ENCODE data around the gene PORCN.

DNA sequence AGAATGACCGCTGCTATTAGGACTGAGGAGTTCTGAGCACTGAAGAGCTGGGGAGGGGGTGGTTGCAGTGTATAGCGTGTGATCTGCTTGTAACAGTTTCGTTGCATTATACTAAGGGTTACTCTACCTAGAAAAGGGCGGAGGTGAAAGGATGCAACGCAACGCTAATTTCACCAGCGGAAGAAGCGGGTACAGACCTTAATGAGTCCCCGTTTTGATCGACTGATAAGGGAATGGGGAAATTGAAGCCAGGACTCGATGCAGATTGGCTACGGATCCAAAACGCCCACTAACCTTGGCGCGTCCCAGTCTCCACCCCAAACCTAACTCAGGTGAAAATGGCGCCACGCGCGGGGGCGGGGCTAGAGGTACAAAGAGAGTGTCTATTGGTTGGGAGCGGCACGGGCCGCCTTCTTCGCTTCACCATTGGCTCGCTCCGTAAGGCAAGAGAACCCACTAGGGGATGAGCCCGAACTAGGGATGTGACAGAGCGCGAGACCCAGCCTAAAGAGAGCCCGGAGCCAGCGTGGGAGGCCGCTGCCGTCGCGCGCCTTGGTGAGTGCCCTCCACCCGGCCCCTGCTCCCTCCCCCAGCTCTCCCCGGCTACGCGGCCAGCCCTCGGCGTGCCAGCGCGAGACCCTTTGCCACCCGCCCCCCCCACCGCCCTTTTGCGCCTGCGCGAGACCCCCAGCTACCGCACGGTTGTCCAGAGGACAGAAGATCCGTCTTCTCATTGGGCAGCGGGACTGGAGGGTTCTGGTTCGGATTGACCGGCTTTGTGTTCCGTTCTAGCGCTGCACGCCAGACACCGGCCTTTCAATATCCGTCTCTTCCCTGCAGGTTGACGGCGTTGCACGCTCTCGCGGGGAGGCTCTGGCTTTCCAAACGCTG, 12.8 kb downstream of the PORCN start, which contains the start of gene EBP:
- peak; percentile 27 for TF ChIP-seq POLR2A (IDR thresholded peaks at IDR 0.05)
- TF ChIP-seq, protein P1, sequence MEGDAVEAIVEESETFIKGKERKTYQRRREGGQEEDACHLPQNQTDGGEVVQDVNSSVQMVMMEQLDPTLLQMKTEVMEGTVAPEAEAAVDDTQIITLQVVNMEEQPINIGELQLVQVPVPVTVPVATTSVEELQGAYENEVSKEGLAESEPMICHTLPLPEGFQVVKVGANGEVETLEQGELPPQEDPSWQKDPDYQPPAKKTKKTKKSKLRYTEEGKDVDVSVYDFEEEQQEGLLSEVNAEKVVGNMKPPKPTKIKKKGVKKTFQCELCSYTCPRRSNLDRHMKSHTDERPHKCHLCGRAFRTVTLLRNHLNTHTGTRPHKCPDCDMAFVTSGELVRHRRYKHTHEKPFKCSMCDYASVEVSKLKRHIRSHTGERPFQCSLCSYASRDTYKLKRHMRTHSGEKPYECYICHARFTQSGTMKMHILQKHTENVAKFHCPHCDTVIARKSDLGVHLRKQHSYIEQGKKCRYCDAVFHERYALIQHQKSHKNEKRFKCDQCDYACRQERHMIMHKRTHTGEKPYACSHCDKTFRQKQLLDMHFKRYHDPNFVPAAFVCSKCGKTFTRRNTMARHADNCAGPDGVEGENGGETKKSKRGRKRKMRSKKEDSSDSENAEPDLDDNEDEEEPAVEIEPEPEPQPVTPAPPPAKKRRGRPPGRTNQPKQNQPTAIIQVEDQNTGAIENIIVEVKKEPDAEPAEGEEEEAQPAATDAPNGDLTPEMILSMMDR (IDR thresholded peaks at IDR 0.05), result no peak
- no peak for TF ChIP-seq EP300 (IDR thresholded peaks at IDR 0.05)

All from ovary (tissue), 3 donors.